GM12872 (cell line): Measurements from ENCODE around the gene ALG8.

Source experiments
- TF ChIP-seq, protein P1 (sequence below): IDR thresholded peaks from 3 replicates; pipeline ENCODE4 v1.5.1; 2011; ENCODE audit warnings: low read depth, mild to moderate bottlenecking, low read length, moderate library complexity; ENCODE audit not compliant: insufficient read depth

The ALG8 gene

DNA sequence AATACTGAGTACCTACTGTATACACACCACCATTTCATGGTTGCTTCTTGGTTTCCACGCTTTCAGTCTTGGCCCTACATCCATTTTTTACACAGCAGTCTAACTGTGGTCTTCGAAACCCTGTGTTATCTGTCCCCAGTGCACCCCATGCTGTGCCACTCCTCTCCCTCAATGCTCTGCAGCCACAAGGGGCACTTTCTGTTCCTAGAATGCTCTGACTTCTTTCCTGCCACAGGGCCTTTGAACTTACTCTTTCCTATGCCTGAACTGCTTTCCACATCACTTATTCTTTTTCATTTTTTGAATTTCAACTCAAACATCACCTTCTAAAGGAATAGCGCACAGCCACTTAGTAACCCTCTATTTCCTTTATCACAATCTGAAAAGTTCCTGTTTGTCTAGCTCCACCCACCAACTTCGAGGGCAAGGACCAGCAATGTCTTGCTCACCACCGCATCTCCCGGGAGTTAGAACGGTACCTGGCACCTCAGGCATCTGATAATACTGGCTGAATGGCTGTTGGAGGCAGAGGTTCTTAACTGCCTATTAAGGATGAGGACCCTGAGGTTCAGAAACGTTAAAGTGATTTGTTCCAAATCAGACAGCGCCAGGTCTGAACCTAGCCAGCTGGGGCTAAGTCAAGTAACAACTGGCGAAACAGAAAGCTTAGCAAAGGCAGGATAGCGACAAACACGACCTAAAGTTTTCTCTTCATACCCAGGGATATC, 568 bp downstream of the ALG8 start:
- TF ChIP-seq, protein P1, sequence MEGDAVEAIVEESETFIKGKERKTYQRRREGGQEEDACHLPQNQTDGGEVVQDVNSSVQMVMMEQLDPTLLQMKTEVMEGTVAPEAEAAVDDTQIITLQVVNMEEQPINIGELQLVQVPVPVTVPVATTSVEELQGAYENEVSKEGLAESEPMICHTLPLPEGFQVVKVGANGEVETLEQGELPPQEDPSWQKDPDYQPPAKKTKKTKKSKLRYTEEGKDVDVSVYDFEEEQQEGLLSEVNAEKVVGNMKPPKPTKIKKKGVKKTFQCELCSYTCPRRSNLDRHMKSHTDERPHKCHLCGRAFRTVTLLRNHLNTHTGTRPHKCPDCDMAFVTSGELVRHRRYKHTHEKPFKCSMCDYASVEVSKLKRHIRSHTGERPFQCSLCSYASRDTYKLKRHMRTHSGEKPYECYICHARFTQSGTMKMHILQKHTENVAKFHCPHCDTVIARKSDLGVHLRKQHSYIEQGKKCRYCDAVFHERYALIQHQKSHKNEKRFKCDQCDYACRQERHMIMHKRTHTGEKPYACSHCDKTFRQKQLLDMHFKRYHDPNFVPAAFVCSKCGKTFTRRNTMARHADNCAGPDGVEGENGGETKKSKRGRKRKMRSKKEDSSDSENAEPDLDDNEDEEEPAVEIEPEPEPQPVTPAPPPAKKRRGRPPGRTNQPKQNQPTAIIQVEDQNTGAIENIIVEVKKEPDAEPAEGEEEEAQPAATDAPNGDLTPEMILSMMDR = peak; percentile 35; the same call in 1 of the 3 replicates

- TF ChIP-seq, protein P1 = no peak
Observed at GRCh38 chr11:78138291-78138690, 1.1 kb downstream of the ALG8 start.

GRCh38 chr11:78132475-78132874, 7.0 kb downstream of the ALG8 start:
- TF ChIP-seq, protein P1 = no peak

DNA sequence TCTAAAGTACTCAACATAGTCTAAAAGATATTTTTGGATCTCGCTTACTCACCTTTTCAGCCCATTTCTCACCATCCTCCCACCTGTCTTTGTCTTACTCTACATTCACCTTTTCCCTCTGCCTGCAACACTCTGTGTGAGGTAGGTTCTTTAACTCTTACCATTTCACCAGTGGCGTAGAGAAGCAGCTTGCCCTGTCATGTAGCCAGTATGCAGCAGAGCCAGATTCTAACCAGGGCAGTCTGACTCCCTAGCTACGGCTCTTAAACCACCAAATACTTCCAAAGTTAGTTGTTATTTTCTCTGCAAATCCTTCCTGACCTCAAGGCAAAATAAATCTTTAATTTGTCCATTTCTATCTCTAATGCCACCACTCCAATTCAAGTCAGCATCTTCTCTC, 7.5 kb downstream of the ALG8 start:
- TF ChIP-seq, protein P1 = no peak

DNA sequence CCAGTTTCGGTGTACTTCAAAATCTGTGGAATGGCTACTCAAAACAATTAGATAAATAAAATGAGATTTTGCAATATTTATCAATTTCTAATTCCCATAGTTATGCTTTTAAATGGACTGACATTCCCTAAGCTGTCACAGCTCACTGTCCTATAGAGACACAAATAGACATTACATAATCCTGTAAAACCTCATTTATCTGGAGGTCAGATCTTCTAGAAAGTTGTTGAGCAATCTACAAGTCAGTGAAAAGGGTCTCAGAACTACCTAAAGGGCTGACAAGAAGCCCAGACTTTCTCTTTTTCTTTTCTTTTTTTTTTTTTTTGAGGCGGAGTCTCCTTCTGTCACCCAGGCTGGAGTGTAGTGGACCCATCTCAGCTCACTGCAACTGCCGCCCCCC, 12.0 kb downstream of the ALG8 start:
- TF ChIP-seq, protein P1 = no peak

- TF ChIP-seq, protein P1 = no peak
Observed at GRCh38 chr11:78112582-78113275, 26.7 kb downstream of the ALG8 start.

DNA sequence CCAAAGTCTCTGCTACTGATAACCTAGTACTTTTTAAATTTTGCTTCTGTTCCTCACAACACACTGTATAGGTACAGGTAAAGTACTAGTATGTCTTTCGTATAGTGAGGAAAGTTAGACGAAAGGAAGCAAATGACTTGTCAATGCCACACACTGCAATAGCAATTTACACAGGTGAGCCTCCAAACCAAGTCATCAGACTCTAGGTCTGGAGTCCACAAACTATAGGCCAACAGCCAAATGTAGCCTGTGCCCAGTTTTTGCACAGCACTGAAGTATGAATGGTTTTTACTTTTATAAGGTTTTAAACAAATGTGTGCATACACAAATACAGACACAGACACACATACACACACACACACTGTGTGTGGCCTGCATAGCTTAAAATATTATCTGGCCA, 28.1 kb downstream of the ALG8 start:
- TF ChIP-seq, protein P1 = no peak
